Right renal pelvis (tissue), 4 donors: ENCODE data around the gene ZNF679. TPM values are rescaled to one million over a fixed set of nuclear protein-coding genes. Genes with fewer than 3 reads are reported as not detected.
"Not testable (repeated sequence)": the region's sequence is repeated elsewhere in the genome, so short reads cannot be mapped to it uniquely, and the experiment has no call there.

Source experiments
- DNase-seq, 4 donors: peaks; one replicate each; pipeline ENCODE4 v3.0.0-alpha.2; 2013; ENCODE audit warnings: low read depth in 4 of 4, low spot score in 3 of 4, missing footprints in 1 of 4
- polyA plus RNA-seq, 4 donors: library from polyadenylated mRNA; unstranded; fragments of 120-200 nt; gene quantifications; one replicate each; pipeline ENCODE4 v1.2.1, GENCODE V29; 2013; ENCODE audit not compliant: insufficient read length in 4 of 4

Gene ZNF679
- polyA plus RNA-seq, 4 donors = not detected

GRCh38 chr7:64307254-64308015, 79.2 kb downstream of the ZNF679 start:
- DNase-seq = peak; percentile 75 to 82 (median 80)

GRCh38 chr7:64308016-64308270, 79.7 kb downstream of the ZNF679 start:
- DNase-seq = no peak

GRCh38 chr7:64310426-64310825, 82.2 kb downstream of the ZNF679 start:
- DNase-seq = no peak

GRCh38 chr7:64312826-64313225, 84.6 kb downstream of the ZNF679 start:
- no peak for DNase-seq

- DNase-seq = peak; percentile 76 to 86 (median 86)
These were observed 85.6 kb downstream of the ZNF679 start, which contains the start of gene ZNF736 for GRCh38 chr7:64313740-64314491. Gene ZNF736, plus strand, starts transcription at chr7:64313961. Its CDS starts 190 bp downstream, at chr7:64314151.

- DNase-seq = no peak
These were observed 86.3 kb downstream of the ZNF679 start for GRCh38 chr7:64314566-64314965.

- DNase-seq = not testable (repeated sequence)
These were observed 87.9 kb downstream of the ZNF679 start for GRCh38 chr7:64316031-64316742.

Other genes with a start within 250 kb of the ZNF679 start
- under 1 TPM in 1 of 4 donors, not detected in 3; 0.06 TPM for gene ZNF722, start 229.6 kb upstream of the ZNF679 start, polyA plus RNA-seq
- under 1 TPM in 1 of 4 donors, not detected in 3; 0.58 TPM for gene ZNF727, start 183.0 kb upstream of the ZNF679 start, polyA plus RNA-seq
- not detected for gene ZNF735, start 21.3 kb upstream of the ZNF679 start, polyA plus RNA-seq
- 10 to 100 TPM; 12.8 to 21.3 (median 17.6) TPM for gene ZNF736, start 85.5 kb downstream of the ZNF679 start, polyA plus RNA-seq